BLaER1 (cell line): ENCODE measurements around the gene CDK5RAP3.
"Not testable (repeated sequence)": the region's sequence is repeated elsewhere in the genome, so short reads cannot be mapped to it uniquely, and the experiment has no call there.

Experiments
- H3K27ac ChIP-seq: shearing (Covaris generic); formaldehyde crosslinking; 2 replicates; pipeline ENCODE4 v1.8.1; 2022
- H3K27me3 ChIP-seq: shearing (Covaris generic); formaldehyde crosslinking; 2 replicates; pipeline ENCODE4 v1.8.1; 2022
- H3K36me3 ChIP-seq: shearing (Covaris generic); formaldehyde crosslinking; 2 replicates; pipeline ENCODE4 v1.8.1; 2022
- H3K4me1 ChIP-seq: shearing (Covaris generic); formaldehyde crosslinking; 2 replicates; pipeline ENCODE4 v1.8.1; 2022
- H3K4me2 ChIP-seq: shearing (Covaris generic); formaldehyde crosslinking; 2 replicates; pipeline ENCODE4 v1.8.1; 2022
- H3K4me3 ChIP-seq: shearing (Covaris generic); formaldehyde crosslinking; 2 replicates; pipeline ENCODE4 v1.8.1; 2022
- H3K9ac ChIP-seq: shearing (Covaris generic); formaldehyde crosslinking; 2 replicates; pipeline ENCODE4 v1.8.1; 2022
- H3K9me3 ChIP-seq: shearing (Covaris generic); formaldehyde crosslinking; 2 replicates; pipeline ENCODE4 v1.8.1; 2022
- H4K20me1 ChIP-seq: shearing (Covaris generic); formaldehyde crosslinking; 2 replicates; pipeline ENCODE4 v1.8.1; 2022
- Cebpa-rat ChIP-seq: shearing (Covaris generic); IDR thresholded peaks from 2 replicates; pipeline ENCODE4 v1.8.1; 2022

The CDK5RAP3 gene

DNA sequence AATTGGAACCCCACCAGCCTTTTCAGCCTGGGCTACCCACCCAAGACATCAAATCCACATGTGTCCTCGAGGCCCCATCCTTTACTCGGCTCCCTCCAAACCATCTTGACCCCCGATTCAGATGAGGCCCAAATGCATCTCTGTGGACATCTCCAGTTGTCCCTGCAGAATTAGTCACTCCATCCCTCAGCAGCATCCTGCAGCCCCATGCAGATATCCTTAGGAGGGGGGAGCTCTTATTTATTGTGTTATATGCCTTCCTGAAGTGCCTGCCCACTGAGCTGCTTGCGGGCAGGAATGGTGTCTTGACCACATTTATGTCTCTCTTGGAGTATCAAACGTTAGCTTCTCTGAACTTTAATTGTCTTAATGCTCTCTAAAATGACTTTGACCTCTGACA, 15.6 kb downstream of the CDK5RAP3 start:
- Histone ChIP-seq H3K9ac (no peak overlapping the region), H3K4me1 (peaks cover 27% of the 10 kb centered on the region), H3K27ac (no peak overlapping the region), H3K9me3 (no peaks in the 10 kb centered on the region), H3K27me3 (no peaks in the 10 kb centered on the region), H3K4me2 (no peak overlapping the region), H3K4me3 (no peak overlapping the region), H3K36me3 (peaks cover 43% of the 10 kb centered on the region), H4K20me1 (peaks cover 14% of the 10 kb centered on the region; the same call in 1 of the 2 replicates)
- no peak for TF ChIP-seq Cebpa-rat

DNA sequence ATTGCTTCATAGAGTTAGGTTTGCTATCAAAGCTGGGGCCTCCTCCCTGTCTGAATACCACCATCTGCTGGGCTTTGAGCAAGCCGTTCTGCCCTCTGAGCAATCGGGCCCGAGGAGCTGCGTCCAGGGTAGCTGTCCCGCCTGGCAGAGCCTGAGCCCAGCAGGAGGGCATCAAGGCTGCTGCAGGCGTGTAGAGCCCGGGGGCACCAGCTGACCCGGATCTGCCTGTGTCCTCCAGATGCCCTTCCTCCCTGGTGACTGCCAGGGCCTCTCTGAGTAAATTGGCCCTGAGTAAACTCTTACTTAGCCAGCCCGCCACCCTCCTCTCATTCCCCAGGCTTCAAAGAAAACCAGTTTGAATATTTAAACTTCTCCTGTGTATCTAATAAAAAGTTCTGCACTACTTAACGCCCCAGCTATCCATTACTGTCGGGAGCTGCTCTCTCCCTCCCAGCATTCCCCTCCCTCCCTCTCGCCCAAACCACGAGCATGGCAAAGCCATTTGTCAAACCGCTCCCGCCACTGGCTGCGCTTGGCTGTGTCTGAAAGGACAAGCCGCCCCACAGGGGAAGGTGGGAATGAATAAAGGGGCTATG, 16.4 kb downstream of the CDK5RAP3 start:
- no peak for TF ChIP-seq Cebpa-rat
- Histone ChIP-seq H3K27ac (no peak overlapping the region), H3K36me3 (peaks cover 35% of the 10 kb centered on the region), H3K9me3 (no peaks in the 10 kb centered on the region), H3K4me1 (peaks cover 21% of the 10 kb centered on the region), H4K20me1 (peaks cover 6% of the 10 kb centered on the region; the same call in 1 of the 2 replicates), H3K4me2 (no peak overlapping the region), H3K9ac (no peak overlapping the region), H3K4me3 (no peak overlapping the region), H3K27me3 (no peaks in the 10 kb centered on the region)

DNA sequence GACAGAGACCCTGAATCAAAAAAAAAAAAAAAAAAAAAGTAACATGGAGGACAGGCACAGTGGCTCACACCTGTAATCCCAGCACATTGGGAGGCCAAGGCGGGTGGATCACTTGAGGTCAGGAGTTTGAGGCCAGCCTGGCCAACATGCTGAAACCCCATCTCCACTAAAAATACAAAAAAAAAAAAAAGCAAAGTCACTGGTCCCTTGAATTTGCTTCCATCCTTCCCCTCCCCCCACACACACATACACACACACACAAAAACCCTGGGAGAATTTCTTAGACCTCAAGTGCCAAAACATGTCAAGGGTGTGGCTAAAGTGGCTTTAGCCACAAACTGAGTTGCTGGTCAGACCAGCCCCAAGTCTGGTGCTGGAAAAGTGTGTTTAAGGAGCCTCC, 17.5 kb downstream of the CDK5RAP3 start:
- not testable (repeated sequence) for H3K27me3 ChIP-seq, H3K4me3 ChIP-seq, H4K20me1 ChIP-seq, H3K4me2 ChIP-seq, H3K27ac ChIP-seq, H3K9ac ChIP-seq, H3K9me3 ChIP-seq
- Histone ChIP-seq H3K36me3 (peaks cover 23% of the 10 kb centered on the region), H3K4me1 (peaks cover 13% of the 10 kb centered on the region; the same call in 1 of the 2 replicates)

DNA sequence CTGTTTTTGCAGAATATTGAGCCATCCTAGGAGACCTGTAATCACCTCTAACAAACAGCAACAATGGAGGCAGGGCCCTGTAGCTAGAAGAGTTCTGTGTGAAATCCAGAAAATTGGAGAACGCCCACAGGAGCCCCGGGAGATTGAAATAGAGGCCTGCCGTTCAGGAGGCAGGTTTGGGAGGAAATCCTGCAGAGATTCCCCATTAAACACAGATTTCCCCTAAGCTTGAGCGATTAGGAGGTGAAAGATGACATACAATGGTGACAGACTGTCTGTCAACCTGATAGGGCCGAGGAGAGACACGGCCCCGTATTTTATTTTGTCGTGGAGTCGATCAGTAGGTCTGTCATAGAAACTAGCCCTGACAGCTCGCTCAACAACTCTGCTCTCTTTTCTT, 18.2 kb downstream of the CDK5RAP3 start:
- Histone ChIP-seq H3K9me3 (no peaks in the 10 kb centered on the region), H3K27me3 (no peaks in the 10 kb centered on the region), H3K4me2 (no peak overlapping the region), H3K4me1 (peaks cover 13% of the 10 kb centered on the region; the same call in 1 of the 2 replicates), H3K36me3 (peaks cover 16% of the 10 kb centered on the region), H4K20me1 (no peaks in the 10 kb centered on the region), H3K9ac (no peak overlapping the region), H3K27ac (no peak overlapping the region), H3K4me3 (no peak overlapping the region)
- no peak for TF ChIP-seq Cebpa-rat

DNA sequence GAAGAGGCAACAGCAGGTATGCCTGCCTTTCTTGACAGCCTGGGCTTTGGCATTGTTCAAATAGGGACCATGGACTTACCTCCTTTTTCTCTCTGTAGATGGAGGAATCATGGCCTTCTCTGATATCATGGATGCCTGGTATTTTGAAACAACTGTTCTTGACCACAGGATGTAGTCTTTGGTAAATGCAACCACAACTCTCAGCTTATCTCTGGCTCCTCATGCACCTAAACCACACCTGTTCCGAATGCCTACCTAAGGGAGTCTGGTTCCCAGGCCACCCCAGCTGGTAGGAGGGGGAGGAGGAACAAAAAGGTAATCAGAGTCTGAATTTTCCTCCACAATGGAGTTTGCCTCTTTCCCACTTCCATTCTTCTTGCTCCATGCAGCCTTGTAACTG, 18.8 kb downstream of the CDK5RAP3 start:
- TF ChIP-seq Cebpa-rat, result no peak
- H3K4me2 ChIP-seq, result no peak overlapping the region

DNA sequence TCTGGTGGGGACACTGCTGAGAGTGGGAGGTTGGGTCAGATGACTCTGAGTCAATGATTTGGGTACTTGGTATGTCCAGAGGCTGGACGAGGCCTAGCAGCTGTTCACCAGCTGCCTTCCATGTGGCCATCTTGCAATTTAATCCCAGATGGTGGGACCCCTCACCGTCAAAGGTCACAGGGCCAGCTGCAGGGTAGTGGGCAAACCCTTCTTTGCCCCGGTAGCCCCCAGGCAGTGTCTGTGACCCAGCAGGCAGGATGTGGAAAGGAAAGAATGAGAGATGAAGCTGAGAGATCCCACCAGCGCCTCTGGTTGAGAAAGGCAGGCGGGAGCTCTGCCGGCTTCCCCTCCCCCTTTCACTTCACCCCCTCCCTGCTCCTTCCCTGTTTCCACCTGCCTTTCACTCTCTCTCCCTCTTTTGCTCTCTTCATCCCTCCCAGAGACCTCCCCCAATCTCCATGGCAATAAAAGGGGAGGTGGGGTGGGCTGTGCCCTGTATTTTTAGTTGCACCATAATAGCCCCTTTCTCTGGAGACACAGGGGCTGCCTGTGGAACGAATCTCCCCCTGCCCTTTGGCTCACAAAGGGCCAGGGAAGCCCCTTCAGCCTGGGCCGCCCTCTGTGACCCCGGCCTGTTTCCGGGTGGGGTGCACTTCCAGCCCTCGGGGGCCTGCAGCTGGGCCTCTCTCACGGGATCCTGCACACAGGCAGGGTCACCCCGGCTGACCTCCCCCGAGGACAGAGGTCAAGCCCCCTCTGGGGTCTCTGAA, 20.2 kb downstream of the CDK5RAP3 start:
- no peaks in the 10 kb centered on the region for H3K9me3 ChIP-seq
- H3K27ac ChIP-seq, result no peak overlapping the region
- H3K4me2 ChIP-seq, result no peak overlapping the region
- H4K20me1 ChIP-seq, result no peaks in the 10 kb centered on the region
- no peak overlapping the region for H3K4me3 ChIP-seq
- H3K4me1 ChIP-seq, result peaks cover 13% of the 10 kb centered on the region; the same call in 1 of the 2 replicates
- H3K9ac ChIP-seq, result no peak overlapping the region
- TF ChIP-seq Cebpa-rat, result no peak
- H3K36me3 ChIP-seq, result no peaks in the 10 kb centered on the region
- H3K27me3 ChIP-seq, result no peaks in the 10 kb centered on the region

More for the DNA sequence above, 18.8 kb downstream of the CDK5RAP3 start:
- H3K27me3 ChIP-seq, result no peaks in the 10 kb centered on the region
- no peaks in the 10 kb centered on the region for H3K9me3 ChIP-seq
- no peak overlapping the region for H3K4me3 ChIP-seq
- H3K9ac ChIP-seq, result no peak overlapping the region
- H3K27ac ChIP-seq, result no peak overlapping the region
- H4K20me1 ChIP-seq, result no peaks in the 10 kb centered on the region
- peaks cover 13% of the 10 kb centered on the region; the same call in 1 of the 2 replicates for H3K4me1 ChIP-seq
- H3K36me3 ChIP-seq, result peaks cover 11% of the 10 kb centered on the region

DNA sequence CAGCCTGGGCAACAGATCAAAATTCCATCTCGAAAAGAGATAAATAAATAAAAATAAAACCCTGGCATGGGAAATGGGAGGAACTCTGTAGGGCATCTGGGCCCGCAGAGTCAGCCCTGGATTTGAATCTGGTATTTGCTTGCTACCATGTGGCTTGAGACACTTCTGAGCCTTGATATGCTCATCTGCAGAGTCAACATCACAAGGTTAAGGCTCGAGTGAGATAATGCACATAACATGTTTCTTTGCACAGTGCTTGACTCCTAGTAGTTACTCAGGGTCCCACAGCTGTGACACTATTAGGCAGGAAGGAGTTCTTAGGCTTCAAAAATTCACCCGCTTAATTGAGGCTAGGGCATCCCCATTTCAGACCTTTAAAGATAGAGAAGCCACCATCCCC, 21.3 kb downstream of the CDK5RAP3 start:
- H3K4me2 ChIP-seq, result no peak overlapping the region
- H3K4me1 ChIP-seq, result peaks cover 13% of the 10 kb centered on the region; the same call in 1 of the 2 replicates

DNA sequence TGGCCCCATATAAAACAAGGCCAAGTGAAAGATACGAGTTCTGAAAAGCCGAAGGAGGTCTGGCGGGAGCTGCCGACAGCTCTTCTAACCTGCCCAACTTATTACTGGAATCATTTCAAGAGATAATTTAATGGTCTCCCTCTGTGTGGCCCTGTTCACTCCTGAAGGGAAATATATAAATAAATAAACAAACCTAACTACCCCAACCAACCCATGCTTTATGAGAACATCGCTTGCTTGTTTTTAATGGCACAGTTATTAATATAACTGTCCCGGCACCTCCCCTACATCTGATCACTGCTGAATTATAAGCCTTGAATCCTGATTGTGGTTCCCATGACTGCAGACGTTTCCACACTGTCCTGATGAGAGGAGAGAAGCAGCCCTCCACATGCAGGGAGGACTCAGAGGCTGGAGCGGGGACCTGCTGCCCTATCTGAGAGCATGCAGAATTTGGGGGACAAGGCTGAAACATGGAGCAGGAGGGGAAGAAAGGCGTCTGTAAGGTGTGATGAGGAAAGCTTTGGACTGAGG, 22.2 kb downstream of the CDK5RAP3 start:
- no peak overlapping the region for H3K27ac ChIP-seq
- no peaks in the 10 kb centered on the region for H3K36me3 ChIP-seq
- no peaks in the 10 kb centered on the region for H3K27me3 ChIP-seq
- no peaks in the 10 kb centered on the region for H3K9me3 ChIP-seq
- H3K4me3 ChIP-seq, result no peak overlapping the region
- no peak for TF ChIP-seq Cebpa-rat
- H4K20me1 ChIP-seq, result no peaks in the 10 kb centered on the region
- H3K4me1 ChIP-seq, result peaks cover 8% of the 10 kb centered on the region; the same call in 1 of the 2 replicates
- H3K9ac ChIP-seq, result no peak overlapping the region
- H3K4me2 ChIP-seq, result no peak overlapping the region

More for the DNA sequence above, 21.3 kb downstream of the CDK5RAP3 start:
- no peak overlapping the region for H3K9ac ChIP-seq
- no peaks in the 10 kb centered on the region for H4K20me1 ChIP-seq
- H3K4me3 ChIP-seq, result no peak overlapping the region
- no peak for TF ChIP-seq Cebpa-rat
- H3K27me3 ChIP-seq, result no peaks in the 10 kb centered on the region
- no peak overlapping the region for H3K27ac ChIP-seq
- H3K9me3 ChIP-seq, result no peaks in the 10 kb centered on the region
- no peaks in the 10 kb centered on the region for H3K36me3 ChIP-seq

DNA sequence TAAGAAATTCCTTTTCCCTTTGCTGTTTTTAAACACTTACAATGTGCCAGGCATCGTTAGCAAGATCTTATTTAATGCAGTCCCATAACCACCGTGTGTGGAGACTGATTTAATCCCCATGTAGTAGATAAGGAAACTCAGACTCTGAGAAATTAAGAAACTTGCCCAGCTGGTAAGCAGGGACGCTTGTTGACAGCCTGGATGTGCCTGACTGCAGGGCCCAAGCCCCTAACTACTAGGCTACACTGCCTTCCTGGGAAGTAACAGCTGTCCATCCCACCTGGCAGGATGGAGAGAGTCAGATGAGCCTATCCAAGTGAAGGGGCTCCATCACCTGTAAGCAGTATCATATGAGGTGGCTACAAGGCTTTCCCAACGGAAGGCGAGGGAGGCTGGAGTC, 23.1 kb downstream of the CDK5RAP3 start:
- no peak overlapping the region for H3K4me2 ChIP-seq
- no peak for TF ChIP-seq Cebpa-rat
- H3K4me1 ChIP-seq, result peaks cover 8% of the 10 kb centered on the region; the same call in 1 of the 2 replicates
- H3K36me3 ChIP-seq, result no peaks in the 10 kb centered on the region
- no peak overlapping the region for H3K27ac ChIP-seq
- no peak overlapping the region for H3K4me3 ChIP-seq
- H4K20me1 ChIP-seq, result no peaks in the 10 kb centered on the region
- H3K27me3 ChIP-seq, result no peaks in the 10 kb centered on the region
- H3K9ac ChIP-seq, result no peak overlapping the region
- no peaks in the 10 kb centered on the region for H3K9me3 ChIP-seq

DNA sequence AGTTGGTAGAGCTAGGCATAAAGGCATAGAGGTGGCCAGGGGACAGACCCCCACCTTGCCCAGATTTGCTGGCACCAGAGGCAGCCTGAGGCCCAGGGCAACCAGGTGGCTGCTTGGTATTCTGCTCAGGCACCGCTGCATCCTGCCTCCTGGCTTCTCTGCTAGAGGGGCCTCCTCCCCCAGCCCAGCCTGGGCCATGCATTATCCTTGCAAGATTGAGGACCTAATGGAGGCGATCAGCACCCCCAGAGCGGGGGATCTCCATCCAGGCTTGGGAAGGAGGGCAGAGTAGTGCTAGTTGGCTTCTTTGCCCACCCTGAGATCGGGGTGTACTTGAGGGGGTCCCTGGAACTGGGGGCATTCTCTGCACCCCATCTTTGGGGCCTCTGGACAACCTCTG, 23.8 kb downstream of the CDK5RAP3 start:
- Histone ChIP-seq H3K36me3 (no peaks in the 10 kb centered on the region), H3K27me3 (no peaks in the 10 kb centered on the region), H3K4me3 (no peak overlapping the region), H3K4me2 (no peak overlapping the region), H4K20me1 (no peaks in the 10 kb centered on the region), H3K9ac (no peak overlapping the region), H3K4me1 (peaks cover 8% of the 10 kb centered on the region; the same call in 1 of the 2 replicates), H3K27ac (no peak overlapping the region), H3K9me3 (no peaks in the 10 kb centered on the region)
- TF ChIP-seq Cebpa-rat, result no peak
